ENCODE results near the gene ZNF883. TPM values are rescaled to one million over a fixed set of nuclear protein-coding genes. Genes with fewer than 3 reads are reported as not detected.
"Not testable (repeated sequence)": the region's sequence is repeated elsewhere in the genome, so short reads cannot be mapped to it uniquely, and the experiment has no call there.

The ZNF883 gene
- under 1 TPM; 0.71 to 0.76 TPM for total RNA-seq

DNA sequence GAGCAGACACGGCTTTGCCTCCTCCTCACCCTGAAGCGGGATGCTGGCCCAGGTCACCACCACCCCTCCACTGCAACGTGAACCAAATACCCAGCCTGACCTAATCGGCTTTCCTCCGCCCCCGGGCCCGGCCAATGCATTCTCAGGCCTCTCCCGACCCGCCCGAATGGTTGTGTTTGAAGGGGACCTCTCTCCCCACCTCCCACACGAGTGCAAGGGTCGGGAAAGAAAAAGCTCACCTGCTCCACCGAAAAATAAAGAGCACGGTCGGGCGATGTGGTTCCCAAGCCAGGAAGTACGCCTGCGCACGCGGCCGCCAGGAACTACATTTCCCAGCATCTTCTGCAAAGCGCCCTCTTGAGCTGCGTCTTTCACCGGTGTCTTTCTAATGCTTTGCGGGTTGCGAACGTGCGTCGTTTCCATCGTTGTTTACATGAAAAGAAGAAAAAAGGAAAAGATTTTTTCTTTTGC, at the start of gene ZNF883:
Gene ZNF883 (minus strand): TSS at position 282 of the 471 bp plus-strand sequence.
- ATAC-seq (replicated peaks): no peak

GRCh38 chr9:113061072-113061850, 49.3 kb upstream of the ZNF883 start:
- H3K9me3 Mint-ChIP-seq; H3K27ac Mint-ChIP-seq; ATAC-seq (replicated peaks); H3K4me3 Mint-ChIP-seq; H3K36me3 Mint-ChIP-seq (ENCODE audit: low read depth); H3K4me1 Mint-ChIP-seq; H3K27me3 Mint-ChIP-seq: not testable (repeated sequence)

More for the DNA sequence above, at the start of gene ZNF883:
- Mint-ChIP-seq H3K36me3 (ENCODE audit: low read depth) (no peaks in the 10 kb centered on the region), H3K4me3 (peak within 1 kb of the TSS; percentile 65), H3K4me1 (no peaks in the 10 kb centered on the region), H3K27me3 (peaks cover 8% of the 10 kb centered on the region), H3K27ac (no peak within 1 kb of the TSS), H3K9me3 (peaks cover 18% of the 10 kb centered on the region)

- H3K27ac Mint-ChIP-seq; H3K4me3 Mint-ChIP-seq; ATAC-seq (replicated peaks); H3K9me3 Mint-ChIP-seq; H3K36me3 Mint-ChIP-seq (ENCODE audit: low read depth); H3K4me1 Mint-ChIP-seq; H3K27me3 Mint-ChIP-seq: not testable (repeated sequence)
These were observed 47.7 kb upstream of the ZNF883 start for GRCh38 chr9:113059581-113060284.

- Mint-ChIP-seq H3K27ac (no peak overlapping the region), H3K27me3 (peaks cover 7% of the 10 kb centered on the region), H3K4me3 (no peak overlapping the region), H3K9me3 (no peaks in the 10 kb centered on the region), H3K4me1 (no peaks in the 10 kb centered on the region), H3K36me3 (ENCODE audit: low read depth) (no peaks in the 10 kb centered on the region)
- no peak for ATAC-seq (replicated peaks)
These were observed 45.2 kb upstream of the ZNF883 start for GRCh38 chr9:113057193-113057592.

DNA sequence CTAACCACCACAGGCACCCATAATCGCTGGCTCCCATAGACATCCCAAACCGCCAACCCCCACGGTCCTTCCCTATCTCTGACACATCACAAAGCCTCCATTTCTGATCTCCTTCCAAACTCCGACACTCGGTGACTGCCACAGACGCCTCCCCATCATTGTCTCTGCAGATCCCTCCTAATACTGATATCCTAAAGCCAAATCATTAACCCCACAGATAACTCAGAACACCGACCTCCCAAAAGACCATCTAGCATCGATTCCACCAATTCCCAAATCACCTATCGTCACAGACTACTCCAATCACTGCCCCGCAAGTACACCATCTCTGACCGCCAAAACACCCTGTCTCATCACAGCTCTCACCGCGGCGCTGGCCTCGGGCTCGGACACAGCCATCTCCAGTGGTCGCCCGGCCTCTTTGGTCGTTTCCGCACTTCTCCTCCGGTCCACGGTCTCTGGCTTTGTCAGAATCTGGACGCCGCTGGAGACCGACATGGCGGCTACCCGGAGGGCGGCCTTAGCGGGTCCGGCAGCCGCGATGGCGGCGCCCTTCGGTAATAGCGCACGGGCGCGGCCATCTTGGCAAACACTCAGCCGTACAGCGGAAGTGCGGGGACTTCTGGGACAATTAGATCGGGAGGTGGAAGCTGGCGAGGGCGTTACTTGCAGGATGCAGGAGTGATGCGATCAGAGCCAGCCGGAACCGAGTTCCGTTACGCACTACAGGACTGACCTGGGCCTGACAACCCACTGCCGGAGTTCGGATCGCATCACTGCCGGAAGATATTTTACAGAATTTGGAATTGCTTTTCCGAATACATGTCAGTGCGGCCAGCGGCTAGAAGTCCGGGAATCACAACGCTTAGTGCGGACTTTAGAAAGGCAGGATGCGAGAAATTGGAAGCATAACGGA, 44.5 kb upstream of the ZNF883 start, which contains the start of gene ZFP37:
Gene ZFP37 (minus strand): TSS at position 534 of the 916 bp plus-strand sequence. CDS start 36 bp downstream, at position 498.
- H3K4me1 Mint-ChIP-seq: no peaks in the 10 kb centered on the region
- H3K4me3 Mint-ChIP-seq: no peak within 1 kb of the TSS
- H3K27ac Mint-ChIP-seq: no peak within 1 kb of the TSS
- no peaks in the 10 kb centered on the region for H3K36me3 Mint-ChIP-seq (ENCODE audit: low read depth)
- peaks cover 7% of the 10 kb centered on the region for H3K27me3 Mint-ChIP-seq
- H3K9me3 Mint-ChIP-seq: no peaks in the 10 kb centered on the region
- peak; percentile 93 for ATAC-seq (replicated peaks)

GRCh38 chr9:113042884-113043657, 31.1 kb upstream of the ZNF883 start:
- no peak for ATAC-seq (replicated peaks)
- Mint-ChIP-seq H3K4me1 (no peaks in the 10 kb centered on the region), H3K27ac (no peak overlapping the region), H3K36me3 (ENCODE audit: low read depth) (peaks cover 46% of the 10 kb centered on the region), H3K9me3 (peaks cover 37% of the 10 kb centered on the region), H3K4me3 (no peak overlapping the region), H3K27me3 (no peaks in the 10 kb centered on the region)

- Mint-ChIP-seq H3K27ac (no peak overlapping the region), H3K9me3 (peaks cover 35% of the 10 kb centered on the region), H3K4me1 (no peaks in the 10 kb centered on the region), H3K27me3 (peaks cover 5% of the 10 kb centered on the region), H3K36me3 (ENCODE audit: low read depth) (no peaks in the 10 kb centered on the region), H3K4me3 (no peak overlapping the region)
- no peak for ATAC-seq (replicated peaks)
These were observed 14.2 kb upstream of the ZNF883 start for GRCh38 chr9:113026200-113026599.

GRCh38 chr9:113018247-113018646, 6.3 kb upstream of the ZNF883 start:
- H3K9me3 Mint-ChIP-seq: peaks cover 31% of the 10 kb centered on the region
- H3K27ac Mint-ChIP-seq: no peak overlapping the region
- H3K36me3 Mint-ChIP-seq (ENCODE audit: low read depth): no peaks in the 10 kb centered on the region
- no peak for ATAC-seq (replicated peaks)
- peaks cover 3% of the 10 kb centered on the region for H3K27me3 Mint-ChIP-seq
- H3K4me1 Mint-ChIP-seq: no peaks in the 10 kb centered on the region
- no peak overlapping the region for H3K4me3 Mint-ChIP-seq

- Mint-ChIP-seq H3K27me3 (peaks cover 8% of the 10 kb centered on the region), H3K4me3 (peak overlapping the region; percentile 65)
- ATAC-seq (replicated peaks): no peak
These were observed 500 bp upstream of the ZNF883 start for GRCh38 chr9:113012492-113012891.

GRCh38 chr9:113005777-113006176, 6.2 kb downstream of the ZNF883 start:
- Mint-ChIP-seq H3K27ac (no peak overlapping the region), H3K4me3 (no peak overlapping the region), H3K36me3 (ENCODE audit: low read depth) (peaks cover 19% of the 10 kb centered on the region), H3K27me3 (no peaks in the 10 kb centered on the region), H3K4me1 (no peaks in the 10 kb centered on the region), H3K9me3 (peaks cover 30% of the 10 kb centered on the region)
- ATAC-seq (replicated peaks): no peak

More at GRCh38 chr9:113012492-113012891, 500 bp upstream of the ZNF883 start:
- no peaks in the 10 kb centered on the region for H3K36me3 Mint-ChIP-seq (ENCODE audit: low read depth)
- H3K4me1 Mint-ChIP-seq: no peaks in the 10 kb centered on the region
- H3K27ac Mint-ChIP-seq: no peak overlapping the region
- H3K9me3 Mint-ChIP-seq: peaks cover 18% of the 10 kb centered on the region

DNA sequence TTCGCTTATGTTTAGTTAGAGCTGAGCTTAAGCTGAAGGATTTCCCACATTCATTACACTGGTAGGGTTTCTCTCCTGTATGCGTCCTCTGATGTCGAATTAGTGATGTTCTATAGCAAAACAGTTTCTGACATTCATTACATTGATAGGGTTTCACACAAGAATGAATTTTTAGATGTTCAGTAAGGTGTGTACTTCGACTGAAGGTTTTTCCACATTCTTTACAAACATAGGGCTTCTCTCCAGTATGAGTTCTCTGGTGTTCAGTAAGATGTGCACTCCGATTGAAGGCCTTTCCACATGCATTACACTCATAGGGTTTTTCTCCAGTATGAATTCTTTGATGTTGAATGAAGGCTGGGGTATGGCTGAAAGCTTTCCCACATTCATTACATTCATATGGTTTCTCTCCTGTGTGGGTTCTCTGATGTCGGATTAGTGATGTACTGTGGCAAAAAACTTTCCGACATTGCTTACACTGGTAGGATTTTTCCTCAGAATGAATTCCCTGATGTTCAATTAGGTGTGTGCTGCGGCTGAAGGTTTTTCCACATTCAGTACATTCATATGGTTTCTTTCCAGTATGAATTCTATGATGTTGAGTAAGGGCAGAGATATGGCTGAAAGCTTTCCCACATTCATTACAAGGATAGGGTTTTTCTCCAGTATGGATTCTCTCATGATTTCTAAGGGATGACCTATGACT, 14.6 kb downstream of the ZNF883 start:
- ATAC-seq (replicated peaks): no peak
- Mint-ChIP-seq H3K36me3 (ENCODE audit: low read depth) (peaks cover 36% of the 10 kb centered on the region), H3K27ac (no peak overlapping the region), H3K9me3 (peaks cover 47% of the 10 kb centered on the region), H3K4me3 (no peak overlapping the region), H3K27me3 (peaks cover 4% of the 10 kb centered on the region), H3K4me1 (no peaks in the 10 kb centered on the region)

DNA sequence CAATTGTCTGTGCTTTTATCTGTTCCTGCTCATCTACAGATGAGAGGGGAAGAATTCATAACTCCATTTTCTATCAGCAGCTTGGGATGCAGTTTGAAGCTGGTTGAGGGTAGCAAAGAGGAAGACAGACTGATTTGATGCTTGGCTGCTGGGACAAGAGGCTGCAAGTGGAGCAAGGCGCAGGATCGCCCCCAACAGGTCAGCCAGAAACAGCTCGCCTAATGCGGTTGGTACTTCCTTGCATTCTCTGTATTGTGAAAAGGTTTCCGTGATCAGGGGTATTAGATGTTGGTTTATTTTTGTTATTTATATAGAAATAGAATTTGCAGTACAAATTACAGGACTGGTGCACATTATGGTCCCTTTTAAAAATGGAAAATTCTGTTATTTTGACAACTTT, 40.6 kb downstream of the ZNF883 start:
- H3K4me3 Mint-ChIP-seq: no peak overlapping the region

DNA sequence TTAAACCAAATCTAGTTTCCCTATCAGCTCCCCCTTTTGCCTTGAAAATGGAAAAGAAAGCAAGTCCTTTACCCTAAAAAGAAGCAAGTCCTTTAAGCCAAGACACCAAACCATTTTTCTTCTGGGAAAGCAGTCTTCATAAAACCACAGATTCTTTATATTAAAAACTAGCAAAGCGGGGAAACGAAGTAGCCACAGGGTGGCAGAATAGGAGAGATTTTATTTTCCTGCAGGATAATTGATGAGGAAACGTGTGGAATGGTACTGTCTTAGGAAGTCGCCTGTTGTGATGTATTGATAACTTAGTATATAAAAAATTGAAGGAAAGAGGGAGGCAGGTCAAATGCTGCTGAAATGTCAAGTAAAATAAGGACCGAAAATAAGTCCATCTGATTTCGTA, 41.1 kb downstream of the ZNF883 start:
- ATAC-seq (replicated peaks): no peak
- no peaks in the 10 kb centered on the region for H3K36me3 Mint-ChIP-seq (ENCODE audit: low read depth)

More for the DNA sequence above, 40.6 kb downstream of the ZNF883 start:
- H3K27me3 Mint-ChIP-seq: peaks cover 31% of the 10 kb centered on the region
- no peak for ATAC-seq (replicated peaks)
- H3K4me1 Mint-ChIP-seq: no peaks in the 10 kb centered on the region
- H3K36me3 Mint-ChIP-seq (ENCODE audit: low read depth): no peaks in the 10 kb centered on the region
- no peak overlapping the region for H3K27ac Mint-ChIP-seq
- H3K9me3 Mint-ChIP-seq: peaks cover 5% of the 10 kb centered on the region

More for the DNA sequence above, 41.1 kb downstream of the ZNF883 start:
- Mint-ChIP-seq H3K4me3 (no peak overlapping the region), H3K4me1 (no peaks in the 10 kb centered on the region), H3K27ac (no peak overlapping the region), H3K27me3 (peaks cover 31% of the 10 kb centered on the region), H3K9me3 (peaks cover 3% of the 10 kb centered on the region)
